GM21390 (cell line): ENCODE measurements around the gene GK.
"Not testable (repeated sequence)": the region's sequence is repeated elsewhere in the genome, so short reads cannot be mapped to it uniquely, and the experiment has no call there.

Experiments used
- ATAC-seq: cut with Tn5 transposase; IDR thresholded peaks from one replicate; pipeline ENCODE4 v1.9.1; 2021; ENCODE audit not compliant: unreplicated experiment

Gene GK

DNA sequence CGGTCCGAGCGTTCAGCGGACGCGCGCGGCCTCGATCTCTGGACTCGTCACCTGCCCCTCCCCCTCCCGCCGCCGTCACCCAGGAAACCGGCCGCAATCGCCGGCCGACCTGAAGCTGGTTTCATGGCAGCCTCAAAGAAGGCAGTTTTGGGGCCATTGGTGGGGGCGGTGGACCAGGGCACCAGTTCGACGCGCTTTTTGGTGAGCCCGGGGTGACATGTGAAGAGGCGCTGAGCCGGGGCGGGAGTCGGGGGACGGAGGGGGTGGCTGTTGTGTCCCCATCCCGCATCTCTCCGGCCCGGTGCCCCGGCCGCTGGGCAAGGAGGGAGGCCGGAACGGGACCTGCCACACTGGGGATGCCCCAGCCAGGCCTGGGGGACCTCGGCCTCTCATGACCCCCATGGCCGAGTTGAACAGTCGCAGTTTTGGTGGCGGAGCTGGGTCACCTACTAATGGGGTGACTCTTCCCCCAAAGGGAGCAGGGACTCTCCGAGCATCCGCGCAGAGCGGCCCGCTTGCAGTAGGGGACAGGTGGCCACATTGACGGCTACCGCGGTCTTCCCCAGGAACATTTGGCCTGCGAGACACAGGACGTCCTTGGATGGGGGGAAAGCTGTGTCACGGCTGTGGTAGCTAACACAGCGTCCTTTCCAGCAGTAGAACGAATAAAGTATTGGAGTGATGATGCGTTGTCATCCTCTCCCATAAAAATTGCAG, at the start of gene GK:
TSS of gene GK (plus strand) at position 9 of the 717 bp plus-strand sequence. CDS start at position 124, 115 bp downstream.
- ATAC-seq, result peak; percentile 6

DNA sequence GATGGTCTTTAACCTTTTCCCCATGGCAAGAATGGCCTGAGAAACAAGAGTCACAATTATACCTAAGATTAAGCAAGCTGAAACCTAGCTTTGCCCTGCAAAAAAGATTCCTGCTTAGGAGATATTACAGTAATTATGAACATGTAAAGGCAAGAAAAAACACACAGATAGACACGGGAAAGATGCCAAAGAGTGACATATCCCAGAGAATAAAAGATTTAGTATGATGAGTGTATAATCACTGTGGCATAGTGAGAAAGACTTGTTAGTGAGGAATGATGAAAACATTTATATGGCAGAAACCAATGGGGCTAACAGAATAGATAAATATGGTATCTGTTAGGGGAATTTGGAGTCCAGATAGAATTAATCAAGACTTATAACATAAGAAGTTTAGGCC, 46.1 kb upstream of the GK start:
- ATAC-seq, result no peak

DNA sequence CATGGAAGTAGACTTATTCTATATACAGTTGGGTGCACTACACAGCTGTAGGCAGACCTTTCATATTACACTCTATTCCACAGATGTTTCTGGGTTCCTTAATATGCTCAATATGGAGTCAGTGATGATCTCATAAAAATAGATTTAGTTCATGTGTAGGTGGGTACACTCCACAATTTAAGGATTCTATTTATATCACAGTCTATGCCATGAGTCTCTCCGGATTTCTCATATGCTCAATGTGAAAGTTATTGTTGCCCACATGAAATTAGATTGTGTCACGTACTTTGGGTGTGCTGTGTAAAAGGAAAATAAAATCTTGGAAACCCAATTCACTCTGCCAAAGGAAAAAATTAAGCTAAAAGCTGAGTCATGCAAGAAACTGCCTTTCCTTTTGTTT, 43.2 kb upstream of the GK start:
- no peak for ATAC-seq

DNA sequence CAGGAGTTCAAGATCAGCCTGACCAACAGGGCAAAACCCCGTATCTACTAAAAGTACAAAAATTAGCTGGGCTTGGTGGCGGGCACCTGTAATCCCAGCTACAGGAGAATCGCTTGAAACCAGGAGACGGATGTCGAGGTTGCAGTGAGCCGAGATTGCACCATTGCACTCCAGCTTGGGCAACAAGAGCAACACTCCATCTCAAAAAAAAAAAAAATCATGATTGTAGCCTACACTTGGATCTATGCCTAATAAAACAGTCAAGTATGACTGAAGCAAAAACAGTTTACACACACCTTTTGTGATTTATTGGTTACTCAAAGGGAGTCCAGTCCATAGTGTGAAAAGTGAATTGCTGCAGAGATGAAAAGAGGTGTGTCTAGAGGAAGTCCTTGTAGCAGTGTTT, 41.0 kb upstream of the GK start:
- no peak for ATAC-seq

DNA sequence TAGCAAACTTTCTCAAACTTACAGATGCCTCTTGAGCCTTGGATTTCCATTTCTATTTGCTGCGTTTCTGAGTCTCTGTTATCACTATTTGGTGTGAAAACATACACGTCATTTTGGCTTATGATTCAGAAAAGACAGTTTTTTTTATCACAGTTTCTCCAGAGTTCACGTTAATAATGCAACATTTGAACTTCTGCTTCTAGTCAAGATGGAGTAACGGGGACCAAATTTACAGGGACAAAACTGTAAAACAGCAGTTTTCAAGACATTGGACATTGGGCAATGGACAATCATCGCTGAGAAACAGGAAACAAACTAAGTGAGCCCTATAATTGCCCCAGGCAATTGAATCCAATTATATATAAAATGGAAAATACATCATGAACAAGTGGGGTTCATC, 39.5 kb upstream of the GK start:
- ATAC-seq, result no peak

DNA sequence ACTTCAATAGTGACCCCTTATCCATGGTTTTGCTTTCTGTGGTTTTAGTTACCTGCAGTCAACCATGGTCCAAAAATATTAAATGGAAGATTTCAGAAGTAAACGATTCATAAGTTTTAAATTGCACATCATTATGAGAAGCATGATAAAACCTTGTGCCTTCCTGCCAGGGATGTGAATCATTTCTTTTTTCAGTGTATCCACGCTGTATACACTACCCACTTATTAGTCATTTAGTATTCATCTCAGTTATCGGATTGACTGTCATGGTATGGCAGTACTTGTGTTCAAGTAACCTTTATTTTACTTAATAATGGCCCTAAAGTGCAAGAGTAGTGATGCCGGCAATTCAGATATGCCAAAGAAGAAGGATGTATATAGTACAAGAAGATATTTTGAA, 38.0 kb upstream of the GK start:
- ATAC-seq, result no peak

DNA sequence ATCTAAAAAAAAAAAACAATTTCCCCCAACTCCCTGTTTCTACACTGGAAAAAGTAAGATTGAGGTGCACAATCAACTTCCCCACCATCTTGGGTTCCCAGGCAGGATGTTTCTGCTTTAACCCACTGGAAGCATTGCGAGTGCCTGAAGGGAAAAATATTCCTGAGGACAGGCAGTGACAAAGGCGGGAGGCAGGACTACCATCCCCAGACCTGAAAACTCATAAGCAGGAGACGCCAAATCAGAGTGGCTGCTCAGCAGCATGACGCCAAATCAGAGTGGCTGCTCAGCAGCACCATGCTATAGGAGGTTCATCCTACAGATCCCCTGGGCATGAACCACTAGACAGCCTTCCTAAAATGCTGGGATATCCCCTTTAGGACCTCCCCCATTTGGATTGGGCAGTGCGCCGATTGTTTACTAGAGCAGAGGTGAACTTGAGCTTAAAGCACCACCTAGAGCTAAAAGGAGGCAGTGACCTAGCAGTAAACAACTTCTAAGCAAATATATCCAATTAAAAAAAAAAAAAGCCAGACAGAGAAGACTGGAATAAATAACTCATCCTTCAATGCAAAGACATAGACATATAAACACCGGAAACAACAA, 35.0 kb upstream of the GK start:
- ATAC-seq, result no peak

DNA sequence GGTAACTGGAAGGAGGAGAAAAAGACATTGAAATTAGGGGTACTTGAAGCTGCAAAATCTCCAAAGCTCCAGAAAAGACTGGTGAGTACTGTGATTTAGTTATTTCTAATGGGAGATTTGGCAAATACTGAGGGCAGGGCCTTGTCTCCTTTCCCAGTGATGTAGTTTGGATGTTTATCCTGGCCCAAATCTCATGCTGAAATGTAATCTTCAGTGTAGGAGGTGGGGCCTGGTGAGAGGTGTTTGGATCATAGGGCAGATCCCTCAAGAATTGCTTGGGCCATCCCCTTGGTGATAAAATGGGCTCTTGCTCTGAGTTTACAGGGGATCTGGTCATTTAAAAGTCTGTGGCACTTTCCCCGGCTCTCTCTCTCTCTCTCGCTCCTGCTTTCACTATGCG, 33.1 kb upstream of the GK start:
- ATAC-seq, result no peak

DNA sequence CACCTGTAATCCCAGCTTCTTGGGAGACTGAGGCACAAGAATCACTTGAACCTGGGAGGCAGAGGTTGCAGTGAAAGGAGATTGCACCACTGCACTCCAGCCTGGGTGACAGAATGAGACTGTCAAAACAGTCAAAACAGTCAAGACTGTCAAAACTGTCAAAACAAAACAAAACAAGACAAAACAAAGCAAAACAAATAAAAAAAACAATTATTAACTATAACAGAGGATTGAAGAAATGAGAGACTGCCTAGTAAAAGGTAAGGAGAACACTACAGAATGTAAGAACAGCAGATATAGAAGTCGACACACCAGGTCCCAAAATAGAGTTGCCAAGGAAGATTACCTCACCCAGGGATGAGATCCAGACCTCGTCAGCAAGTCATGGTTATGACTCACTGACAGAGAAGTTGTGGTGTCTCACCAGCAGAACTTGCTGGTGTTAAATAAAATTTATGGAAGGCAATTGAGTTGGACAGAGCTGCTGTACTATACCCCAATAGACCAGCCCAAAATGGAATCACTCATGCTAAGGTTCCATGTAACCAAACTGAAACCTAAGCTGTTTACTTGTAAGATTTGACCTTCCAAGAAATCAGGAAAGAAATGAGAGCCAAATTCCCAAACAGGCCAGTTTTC, 32.1 kb upstream of the GK start:
- no peak for ATAC-seq

DNA sequence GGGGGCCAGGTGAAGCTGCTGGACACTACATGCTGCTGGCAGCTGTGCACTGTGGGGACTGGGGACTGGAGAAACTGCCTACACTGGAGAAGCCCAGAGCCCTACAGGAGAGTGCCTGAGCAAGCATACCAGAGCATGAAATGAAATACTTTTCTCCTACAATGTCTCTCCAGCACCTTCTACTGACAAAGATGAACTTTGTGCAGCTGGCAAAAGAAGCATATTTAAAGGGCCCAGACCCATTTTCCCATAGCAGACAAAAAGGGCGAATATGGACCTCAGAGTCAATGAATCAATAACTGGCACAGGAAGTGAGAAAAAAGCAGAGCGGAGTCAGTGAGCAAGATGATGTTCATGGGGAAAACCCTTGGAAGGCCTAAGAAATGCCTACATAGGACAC, 30.9 kb upstream of the GK start:
- ATAC-seq, result no peak

DNA sequence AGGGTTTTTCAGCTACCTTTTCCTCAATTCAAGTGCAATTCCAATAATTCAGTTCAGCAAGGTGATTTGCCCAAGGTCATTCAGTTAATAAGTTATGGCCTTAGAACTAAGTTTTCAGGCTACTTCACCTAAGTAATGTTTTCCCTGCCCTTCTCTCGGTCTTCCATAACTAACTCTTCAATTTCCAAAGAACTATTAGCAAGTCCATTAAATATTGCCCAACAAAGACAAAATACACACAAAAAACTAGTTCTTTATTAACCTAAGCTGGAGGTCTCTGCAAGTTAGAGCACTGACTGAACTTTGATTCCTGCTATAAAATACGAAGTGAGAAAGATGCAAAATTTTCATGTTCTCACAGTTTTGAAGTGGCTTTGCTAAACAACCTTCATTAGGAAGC, 26.8 kb upstream of the GK start:
- ATAC-seq, result no peak

DNA sequence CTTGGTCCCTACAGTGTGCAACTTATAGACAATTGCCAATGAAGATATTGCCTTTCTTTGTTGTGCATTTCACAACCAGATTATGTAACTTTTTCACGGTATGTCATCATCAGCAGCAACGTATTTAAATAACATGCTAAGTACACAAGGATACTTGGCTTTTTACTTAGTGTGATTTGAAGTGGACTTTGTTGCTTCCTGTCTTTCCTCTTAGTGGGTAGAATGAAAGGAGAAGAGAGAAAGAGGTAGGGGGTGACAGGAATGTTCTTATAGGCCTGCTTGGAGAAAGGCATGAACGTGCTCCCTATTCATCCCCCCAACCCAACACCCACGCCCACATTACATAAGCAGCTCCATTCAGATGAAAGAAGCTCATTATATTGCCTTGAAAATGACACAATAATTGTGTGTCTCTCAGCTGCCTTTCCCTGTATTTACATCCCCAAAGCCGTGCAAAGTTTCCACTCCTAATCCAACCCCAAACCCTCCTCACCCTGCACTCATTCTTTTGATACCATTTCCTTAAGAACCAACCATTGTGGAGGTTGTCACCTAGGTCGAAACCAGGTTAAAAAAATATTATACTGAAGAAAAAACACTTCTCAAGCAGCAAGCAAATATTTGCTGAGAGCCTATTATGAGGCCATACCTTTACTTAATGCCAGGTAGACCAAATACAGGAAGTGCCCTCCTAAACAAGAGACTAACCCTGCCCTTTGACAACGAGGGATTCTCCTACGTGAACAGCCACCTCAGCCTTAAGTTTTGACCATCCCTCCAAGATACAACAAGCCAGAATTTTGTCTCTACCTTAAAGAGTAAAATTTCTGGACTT, 25.2 kb upstream of the GK start:
- no peak for ATAC-seq

DNA sequence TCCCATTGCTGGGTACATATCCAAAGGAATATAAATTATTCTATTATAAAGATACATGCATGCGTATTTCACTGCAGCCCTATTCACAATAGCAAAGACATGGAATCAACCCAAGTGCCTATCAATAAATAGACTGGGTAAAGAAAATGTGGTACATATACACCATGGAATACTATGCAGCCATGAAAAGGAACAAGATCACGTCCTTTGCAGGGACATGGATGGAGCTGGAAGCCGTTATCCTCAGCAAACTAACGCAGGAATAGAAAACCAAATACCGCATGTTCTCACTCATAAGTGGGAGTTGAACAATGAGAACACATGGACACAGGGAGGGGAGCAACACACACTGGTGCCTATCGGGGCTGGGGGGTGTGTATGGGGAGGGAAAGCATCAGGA, 19.2 kb upstream of the GK start:
- not testable (repeated sequence) for ATAC-seq

DNA sequence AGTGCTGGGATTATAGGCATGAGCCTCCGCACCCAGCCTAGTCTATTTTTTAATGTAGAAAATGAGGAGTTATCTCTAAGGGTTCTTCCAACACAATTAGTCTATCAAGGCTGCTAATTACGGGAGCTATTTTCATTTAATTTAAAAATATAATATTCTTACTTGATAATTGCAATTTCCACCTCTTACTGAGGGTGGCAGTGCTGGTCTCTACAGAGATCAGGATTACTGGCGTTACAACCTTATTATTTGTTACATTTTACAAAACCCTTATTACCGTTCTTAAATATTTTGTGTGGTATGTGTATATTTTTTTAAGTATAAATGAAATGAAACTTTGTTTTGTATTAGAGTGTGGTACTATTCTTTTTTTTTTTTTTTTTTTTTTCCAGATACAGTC, 17.6 kb upstream of the GK start:
- no peak for ATAC-seq

DNA sequence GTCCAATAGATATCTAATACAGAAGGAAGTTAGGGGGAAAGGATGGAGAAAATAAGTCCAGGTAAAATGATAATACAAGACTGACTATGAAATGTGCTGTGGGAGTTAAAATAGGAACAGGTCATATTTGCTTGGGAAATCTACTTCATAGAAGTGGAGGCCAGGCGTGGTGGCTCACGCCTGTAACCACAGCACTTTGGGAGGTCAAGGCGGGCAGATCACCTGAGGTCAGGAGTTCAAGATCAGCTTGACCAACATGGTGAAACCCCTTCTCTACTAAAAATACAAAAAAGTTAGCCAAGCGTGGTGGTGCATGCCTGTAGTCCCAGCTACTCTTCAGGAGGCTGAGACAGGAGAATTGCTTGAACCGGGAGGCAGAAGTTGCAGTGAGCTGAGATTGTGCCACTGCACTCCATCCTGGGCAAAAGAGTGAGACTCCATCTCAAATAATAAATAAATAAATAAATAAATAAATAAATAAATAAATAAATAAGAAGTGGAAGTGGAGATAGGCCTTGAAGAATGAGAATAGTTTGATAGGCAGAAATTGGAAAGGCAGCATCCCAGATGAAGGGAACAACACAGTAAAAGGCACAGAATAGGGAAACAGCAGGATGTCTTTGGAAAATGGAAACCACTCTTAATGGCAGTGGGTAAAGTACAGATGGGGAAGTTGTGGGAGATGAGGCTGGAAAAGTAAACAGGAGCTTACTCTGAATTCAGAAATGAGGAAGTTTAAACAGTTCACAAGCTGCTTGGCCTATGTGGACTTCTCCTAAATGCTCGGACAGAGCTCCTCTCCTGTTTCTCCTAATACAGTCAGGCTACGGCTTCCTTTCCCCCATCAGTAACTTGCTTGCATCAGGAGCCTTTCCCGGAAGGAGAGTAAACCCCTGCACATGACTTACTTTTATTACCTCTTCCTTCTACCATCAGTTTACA, 15.1 kb upstream of the GK start:
- no peak for ATAC-seq

DNA sequence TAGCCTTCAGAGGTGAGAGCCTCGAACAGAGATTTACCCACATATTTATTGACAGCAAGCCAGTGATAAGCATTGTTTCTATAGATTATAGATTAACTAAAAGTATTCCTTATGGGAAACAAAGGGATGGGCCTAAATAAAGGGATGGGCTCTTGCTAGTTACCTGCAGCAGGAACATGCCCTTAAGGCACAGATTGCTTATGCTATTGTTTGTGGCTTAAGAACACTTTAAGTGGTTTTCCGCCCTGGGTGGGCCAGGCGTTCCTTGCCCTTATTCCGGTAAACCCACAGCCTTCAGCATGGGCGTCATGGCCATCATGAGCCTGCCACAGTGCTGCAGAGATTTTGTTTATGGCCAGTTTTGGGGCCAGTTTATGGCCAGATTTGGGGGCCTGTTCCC, 13.5 kb upstream of the GK start:
- ATAC-seq, result not testable (repeated sequence)

DNA sequence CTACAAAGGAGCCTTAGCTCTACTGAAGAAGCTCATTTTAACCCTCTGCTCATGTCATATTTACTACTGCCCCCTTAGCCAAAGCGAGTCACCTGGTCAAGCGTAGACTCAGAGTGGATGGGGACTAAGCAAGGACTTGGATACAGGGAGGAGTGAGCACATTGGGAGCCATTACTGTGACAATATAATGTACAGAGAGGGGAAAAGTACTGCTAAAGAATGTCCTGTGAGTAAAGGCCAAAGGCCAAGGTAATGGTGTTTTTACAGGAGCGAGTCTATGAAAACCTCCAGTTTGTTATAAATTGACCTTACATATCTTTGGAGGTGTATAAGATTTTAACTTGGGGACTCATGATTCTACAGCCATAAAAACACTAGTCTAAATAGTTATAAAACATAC, 10.6 kb upstream of the GK start:
- ATAC-seq, result no peak

DNA sequence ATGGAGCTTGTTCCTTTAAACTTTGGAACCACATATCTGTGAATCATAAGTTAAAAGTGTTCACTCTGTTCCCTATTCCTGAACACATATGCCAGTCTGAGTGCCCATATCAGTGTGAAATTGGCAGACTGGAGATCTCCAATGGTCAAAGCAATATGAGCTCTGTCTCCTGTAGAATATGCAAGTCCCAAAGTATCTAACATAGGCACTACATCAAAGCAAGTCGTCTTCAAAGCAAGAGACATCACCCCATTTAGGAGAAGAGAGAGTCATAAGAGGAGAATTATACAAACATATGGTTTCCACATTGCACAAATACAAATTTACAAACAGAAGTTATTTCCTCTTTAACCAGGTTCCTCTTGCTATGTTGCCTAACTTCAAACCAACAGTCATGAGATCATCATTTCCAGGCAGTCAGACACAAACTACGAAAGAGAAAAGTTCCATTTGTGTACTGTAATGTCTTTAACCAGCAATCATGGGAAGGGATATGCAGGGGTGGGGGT, 9.9 kb upstream of the GK start:
- no peak for ATAC-seq

DNA sequence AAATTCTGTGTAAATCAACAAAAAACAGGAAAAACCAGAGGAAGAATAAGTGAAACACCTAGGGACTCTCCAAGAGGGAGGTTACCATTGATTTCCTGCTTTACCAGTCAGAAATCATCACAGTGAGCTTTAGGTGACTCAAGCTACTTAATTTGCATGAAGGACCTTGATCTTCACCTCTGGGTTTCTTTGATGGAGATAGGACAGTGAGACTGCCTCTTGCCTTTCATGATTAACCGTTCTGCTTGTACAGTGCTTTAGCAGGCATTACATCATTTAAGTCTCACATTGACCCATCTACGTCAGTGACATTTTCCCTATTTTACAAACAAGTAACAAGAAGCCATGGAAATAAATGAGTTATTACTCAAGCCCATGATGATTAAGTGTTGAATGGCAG, 3.4 kb upstream of the GK start:
- ATAC-seq, result no peak
